HG03045 (cell line): ENCODE data around the gene IFIH1.

ENCODE experiments used
- ATAC-seq: cut with Tn5 transposase; IDR thresholded peaks from one replicate; pipeline ENCODE4 v1.9.1; 2021; ENCODE audit warnings: mild to moderate bottlenecking, moderate library complexity; ENCODE audit not compliant: unreplicated experiment

The IFIH1 gene

DNA sequence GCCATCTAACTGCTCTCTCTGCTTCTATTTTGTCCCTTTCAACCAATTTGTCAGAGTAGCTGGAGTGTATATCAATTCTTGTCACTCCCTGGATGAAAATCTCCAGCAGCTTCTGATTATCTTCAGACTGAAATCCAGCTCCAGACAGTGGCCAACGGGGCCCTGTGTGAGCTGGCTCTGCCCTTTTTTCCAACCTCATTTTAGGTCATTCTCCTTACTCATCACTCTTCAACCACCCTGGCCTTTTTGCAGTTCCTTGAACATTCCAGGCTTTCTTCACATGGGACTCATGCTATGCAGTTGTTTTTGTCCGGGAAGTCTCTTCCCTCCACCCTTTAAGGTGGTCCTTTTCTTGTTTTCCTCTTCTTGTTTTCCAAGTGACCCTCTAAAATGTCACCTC is 59.8 kb downstream of the IFIH1 start:
- no peak for ATAC-seq

- ATAC-seq = no peak
Measured at GRCh38 chr2:162258169-162258568, 60.3 kb downstream of the IFIH1 start.

- no peak for ATAC-seq
Measured at GRCh38 chr2:162257425-162257824, 61.1 kb downstream of the IFIH1 start.

GRCh38 chr2:162256591-162256991 is 61.9 kb downstream of the IFIH1 start:
- ATAC-seq = no peak

- ATAC-seq = no peak
Measured at GRCh38 chr2:162254236-162254871, 64.1 kb downstream of the IFIH1 start.

DNA sequence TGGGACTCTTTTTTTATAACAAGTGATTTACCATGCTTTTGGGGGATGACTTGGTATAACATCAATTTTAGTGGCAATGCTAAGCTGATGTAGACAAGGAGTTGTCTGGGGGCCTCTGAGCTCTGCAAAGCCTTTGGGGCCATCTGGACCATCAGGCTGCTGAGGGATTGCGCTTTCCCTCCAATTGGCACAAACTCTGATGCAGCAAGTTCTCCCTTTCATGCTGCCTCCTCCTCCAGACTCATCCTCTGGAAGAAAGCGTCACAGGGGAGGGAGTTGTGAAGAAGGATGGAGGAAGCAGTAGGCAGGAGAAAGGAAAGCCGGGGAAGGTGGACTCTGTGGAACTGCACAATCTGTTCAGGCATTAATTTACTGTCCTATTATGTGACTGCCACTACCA is 65.0 kb downstream of the IFIH1 start:
- ATAC-seq = no peak

- ATAC-seq = no peak
Measured at GRCh38 chr2:162252153-162252552, 66.3 kb downstream of the IFIH1 start.

GRCh38 chr2:162245781-162246180 is 72.7 kb downstream of the IFIH1 start:
- ATAC-seq = no peak

DNA sequence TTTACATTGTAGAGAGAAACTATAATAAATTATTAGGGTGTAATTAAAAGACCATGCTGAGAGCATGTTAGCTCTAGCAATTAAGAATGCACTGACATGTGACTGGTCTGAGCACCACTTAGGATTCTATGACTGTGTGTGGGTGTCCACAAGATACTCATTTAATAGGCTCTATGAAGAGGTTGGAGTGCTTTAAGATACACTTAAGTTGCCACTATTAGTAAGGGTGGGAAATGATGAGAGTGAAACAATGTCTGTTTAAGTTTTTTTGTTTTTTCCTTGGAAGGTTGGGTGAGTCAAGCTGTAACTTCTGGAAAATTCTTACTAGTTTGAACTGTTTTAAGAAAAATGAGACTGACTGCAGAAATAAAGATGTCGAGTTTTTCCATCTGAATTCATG is 73.4 kb downstream of the IFIH1 start:
- no peak for ATAC-seq

DNA sequence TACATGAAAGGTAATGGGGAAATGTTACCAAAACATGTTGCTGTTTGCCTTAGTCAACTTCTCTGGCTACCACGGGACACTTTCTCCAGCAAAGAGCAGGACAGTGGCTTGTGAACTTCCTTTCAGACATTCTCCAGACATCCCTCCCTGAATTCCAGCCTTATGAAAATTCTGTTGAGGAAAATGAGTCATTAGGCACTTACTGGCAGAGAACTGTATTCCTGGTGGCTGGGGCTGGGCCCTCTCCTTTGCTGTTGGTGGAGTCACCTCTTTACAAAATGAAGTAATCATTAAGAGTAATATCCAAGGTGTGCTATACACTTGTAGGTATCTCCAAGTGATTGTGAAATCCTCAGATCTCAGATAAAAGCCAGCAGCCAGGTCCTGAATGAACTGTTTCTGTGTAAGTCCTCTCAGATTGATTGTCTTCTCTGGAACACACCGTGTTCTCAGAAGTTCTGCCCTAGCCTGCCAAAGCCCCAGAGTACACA is 73.9 kb downstream of the IFIH1 start:
- no peak for ATAC-seq

- ATAC-seq = no peak
Measured at GRCh38 chr2:162243715-162244114, 74.8 kb downstream of the IFIH1 start.

- no peak for ATAC-seq
Measured at GRCh38 chr2:162243294-162243693, 75.2 kb downstream of the IFIH1 start, which contains the start of gene FAP. FAP (minus strand) TSS chr2:162243445; CDS start chr2:162243327, 118 bp downstream.

GRCh38 chr2:162242586-162243280 is 75.8 kb downstream of the IFIH1 start:
- ATAC-seq = no peak

DNA sequence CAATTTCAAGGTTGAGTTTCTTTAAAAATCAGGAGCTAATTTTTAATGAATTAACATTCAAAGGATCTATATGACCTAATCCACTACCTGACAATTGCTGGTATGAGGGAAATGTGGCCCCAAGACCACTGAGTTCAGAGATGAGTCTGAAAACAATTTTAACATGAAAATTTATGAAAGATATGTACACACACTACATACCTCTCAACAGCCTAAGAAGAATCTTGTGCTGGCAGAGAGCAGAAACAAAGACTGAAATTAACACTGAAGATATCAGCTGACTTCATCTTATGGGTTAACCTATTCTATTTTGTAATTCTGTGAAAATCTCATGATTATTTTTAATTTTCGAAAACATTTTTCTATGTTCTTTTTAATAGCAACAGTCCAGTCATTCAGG is 76.9 kb downstream of the IFIH1 start:
- no peak for ATAC-seq

- no peak for ATAC-seq
Measured at GRCh38 chr2:162234620-162235462, 83.6 kb downstream of the IFIH1 start.

- ATAC-seq = no peak
Measured at GRCh38 chr2:162233197-162233596, 85.3 kb downstream of the IFIH1 start.

- ATAC-seq = no peak
Measured at GRCh38 chr2:162232671-162233070, 85.8 kb downstream of the IFIH1 start.

DNA sequence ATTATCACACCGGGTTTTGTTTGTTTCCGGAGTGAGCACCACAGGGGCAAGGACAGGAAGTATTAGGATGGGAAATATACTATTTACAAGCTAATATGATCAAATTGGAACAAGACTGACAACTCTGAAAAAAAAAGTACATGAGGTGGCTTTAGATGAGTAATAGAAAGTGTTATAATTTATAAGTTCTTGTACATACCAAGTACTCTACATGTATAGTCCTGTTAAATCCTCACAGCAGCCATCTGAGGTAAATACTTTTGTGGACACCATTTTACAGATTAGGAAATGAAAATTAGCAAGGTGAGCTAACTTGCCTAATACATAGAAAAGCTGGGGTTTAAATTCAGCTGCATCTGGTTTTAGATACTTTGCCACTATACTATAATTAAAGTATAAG is 86.5 kb downstream of the IFIH1 start:
- ATAC-seq = no peak

DNA sequence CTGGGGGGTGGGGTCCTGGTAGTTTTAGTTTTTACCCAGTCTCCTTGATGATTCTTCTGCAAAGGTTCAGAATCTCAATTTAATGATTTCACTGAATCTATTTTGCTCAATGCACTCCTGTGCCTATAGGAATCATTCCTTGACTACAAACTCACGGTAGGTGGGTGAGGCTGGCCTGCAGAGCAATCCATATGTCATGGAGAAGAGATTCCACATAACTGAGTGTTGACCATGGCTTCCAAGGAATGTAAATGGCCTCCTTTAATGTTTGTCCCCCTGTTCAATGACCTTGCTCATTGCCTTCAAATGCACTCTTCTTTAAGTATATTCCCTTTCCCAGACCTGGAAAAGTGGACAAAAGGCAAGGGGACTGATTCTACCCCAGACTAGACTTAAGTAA is 87.7 kb downstream of the IFIH1 start:
- no peak for ATAC-seq

DNA sequence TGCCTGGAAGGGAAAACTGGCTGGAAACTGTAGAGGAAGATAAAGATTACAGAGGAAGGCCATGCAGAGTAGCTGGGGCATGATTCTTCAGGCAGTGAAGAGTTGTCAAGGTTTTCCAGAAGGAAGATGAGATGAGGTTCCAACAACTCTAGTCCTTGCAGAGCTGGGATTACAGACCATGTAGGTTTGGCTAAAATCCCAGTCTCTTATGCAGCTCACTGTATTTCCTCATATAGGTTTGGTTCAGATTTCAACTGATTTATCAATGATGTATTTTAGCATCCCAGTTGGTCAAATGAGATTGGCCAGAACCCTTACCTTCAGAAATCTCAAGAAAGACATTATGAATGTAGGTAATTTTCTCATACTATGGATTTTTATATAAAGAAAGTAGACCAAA is 91.6 kb downstream of the IFIH1 start:
- ATAC-seq = no peak

GRCh38 chr2:162221064-162221463 is 97.4 kb downstream of the IFIH1 start:
- ATAC-seq = peak; percentile 92

DNA sequence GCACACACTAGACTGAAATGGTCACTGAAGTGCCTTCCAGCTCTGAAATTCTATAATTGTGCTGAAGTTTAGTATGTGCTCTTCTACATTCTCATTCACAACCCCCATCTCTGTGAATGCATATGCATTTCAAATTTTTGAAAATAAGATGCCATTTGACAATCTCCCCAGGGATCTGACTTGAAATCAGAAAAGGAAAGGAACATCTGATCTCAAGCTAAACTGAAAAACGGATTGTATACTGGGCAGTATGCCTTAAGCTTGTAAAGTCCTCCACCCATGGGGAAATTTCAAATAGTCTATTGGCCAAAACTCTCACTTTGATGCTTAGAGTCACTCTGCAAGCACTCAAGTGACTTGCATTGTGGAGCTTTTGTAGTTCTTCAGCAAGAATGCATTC is 98.1 kb downstream of the IFIH1 start:
- no peak for ATAC-seq
